Neural cell (in vitro differentiated cells): Measurements from ENCODE around the gene POLR1G.
"Not testable (repeated sequence)": the region's sequence is repeated elsewhere in the genome, so short reads cannot be mapped to it uniquely, and the experiment has no call there.

Experiments used
- EP300 ChIP-seq: fragments of 450-650 bp; conservative IDR thresholded peaks from 2 replicates; pipeline ENCODE4 v1.6.1; 2014; ENCODE audit warnings: antibody characterized with exemption, mild to moderate bottlenecking, moderate library complexity; ENCODE audit not compliant: poor library complexity, severe bottlenecking
- RAD21 ChIP-seq: fragments of 450-650 bp; conservative IDR thresholded peaks from 2 replicates; pipeline ENCODE4 v1.6.1; 2014; ENCODE audit warnings: antibody characterized with exemption, mild to moderate bottlenecking, moderate library complexity
- TAF1 ChIP-seq: IDR thresholded peaks from 2 replicates; pipeline ENCODE4 v1.6.1; 2012; ENCODE audit warnings: low read depth
- TF ChIP-seq, protein P1 (sequence below): fragments of 450-650 bp; IDR thresholded peaks from 2 replicates; pipeline ENCODE4 v1.5.1; 2014; ENCODE audit warnings: antibody characterized with exemption, mild to moderate bottlenecking, moderate library complexity; ENCODE audit not compliant: poor library complexity, severe bottlenecking
- TF ChIP-seq, protein P2 (sequence below): IDR thresholded peaks from 2 replicates; pipeline ENCODE4 v1.6.1; 2012; ENCODE audit warnings: borderline replicate concordance

DNA sequence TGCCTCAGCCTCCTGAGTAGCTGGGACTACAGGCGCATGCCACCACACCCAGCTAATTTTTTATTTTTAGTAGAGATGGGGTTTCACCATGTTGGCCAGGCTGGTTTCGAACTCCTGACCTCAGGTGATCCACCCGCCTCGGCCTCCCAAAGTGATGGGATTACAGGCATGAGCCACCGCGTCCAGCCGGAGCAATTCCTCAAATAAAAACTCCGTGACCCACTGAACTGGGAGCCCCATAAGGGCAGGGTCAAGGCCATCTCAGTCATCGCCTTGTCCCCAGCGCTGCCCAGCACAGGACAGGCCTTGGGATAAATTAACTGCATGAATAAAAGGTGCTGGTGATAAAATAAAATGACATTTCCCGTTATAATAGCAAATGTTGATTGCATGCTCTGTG is 23.5 kb downstream of the POLR1G start:
- TF ChIP-seq, protein P1, sequence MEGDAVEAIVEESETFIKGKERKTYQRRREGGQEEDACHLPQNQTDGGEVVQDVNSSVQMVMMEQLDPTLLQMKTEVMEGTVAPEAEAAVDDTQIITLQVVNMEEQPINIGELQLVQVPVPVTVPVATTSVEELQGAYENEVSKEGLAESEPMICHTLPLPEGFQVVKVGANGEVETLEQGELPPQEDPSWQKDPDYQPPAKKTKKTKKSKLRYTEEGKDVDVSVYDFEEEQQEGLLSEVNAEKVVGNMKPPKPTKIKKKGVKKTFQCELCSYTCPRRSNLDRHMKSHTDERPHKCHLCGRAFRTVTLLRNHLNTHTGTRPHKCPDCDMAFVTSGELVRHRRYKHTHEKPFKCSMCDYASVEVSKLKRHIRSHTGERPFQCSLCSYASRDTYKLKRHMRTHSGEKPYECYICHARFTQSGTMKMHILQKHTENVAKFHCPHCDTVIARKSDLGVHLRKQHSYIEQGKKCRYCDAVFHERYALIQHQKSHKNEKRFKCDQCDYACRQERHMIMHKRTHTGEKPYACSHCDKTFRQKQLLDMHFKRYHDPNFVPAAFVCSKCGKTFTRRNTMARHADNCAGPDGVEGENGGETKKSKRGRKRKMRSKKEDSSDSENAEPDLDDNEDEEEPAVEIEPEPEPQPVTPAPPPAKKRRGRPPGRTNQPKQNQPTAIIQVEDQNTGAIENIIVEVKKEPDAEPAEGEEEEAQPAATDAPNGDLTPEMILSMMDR, result not testable (repeated sequence)
- TF ChIP-seq RAD21, TAF1, EP300: not testable (repeated sequence)
- TF ChIP-seq, protein P2, sequence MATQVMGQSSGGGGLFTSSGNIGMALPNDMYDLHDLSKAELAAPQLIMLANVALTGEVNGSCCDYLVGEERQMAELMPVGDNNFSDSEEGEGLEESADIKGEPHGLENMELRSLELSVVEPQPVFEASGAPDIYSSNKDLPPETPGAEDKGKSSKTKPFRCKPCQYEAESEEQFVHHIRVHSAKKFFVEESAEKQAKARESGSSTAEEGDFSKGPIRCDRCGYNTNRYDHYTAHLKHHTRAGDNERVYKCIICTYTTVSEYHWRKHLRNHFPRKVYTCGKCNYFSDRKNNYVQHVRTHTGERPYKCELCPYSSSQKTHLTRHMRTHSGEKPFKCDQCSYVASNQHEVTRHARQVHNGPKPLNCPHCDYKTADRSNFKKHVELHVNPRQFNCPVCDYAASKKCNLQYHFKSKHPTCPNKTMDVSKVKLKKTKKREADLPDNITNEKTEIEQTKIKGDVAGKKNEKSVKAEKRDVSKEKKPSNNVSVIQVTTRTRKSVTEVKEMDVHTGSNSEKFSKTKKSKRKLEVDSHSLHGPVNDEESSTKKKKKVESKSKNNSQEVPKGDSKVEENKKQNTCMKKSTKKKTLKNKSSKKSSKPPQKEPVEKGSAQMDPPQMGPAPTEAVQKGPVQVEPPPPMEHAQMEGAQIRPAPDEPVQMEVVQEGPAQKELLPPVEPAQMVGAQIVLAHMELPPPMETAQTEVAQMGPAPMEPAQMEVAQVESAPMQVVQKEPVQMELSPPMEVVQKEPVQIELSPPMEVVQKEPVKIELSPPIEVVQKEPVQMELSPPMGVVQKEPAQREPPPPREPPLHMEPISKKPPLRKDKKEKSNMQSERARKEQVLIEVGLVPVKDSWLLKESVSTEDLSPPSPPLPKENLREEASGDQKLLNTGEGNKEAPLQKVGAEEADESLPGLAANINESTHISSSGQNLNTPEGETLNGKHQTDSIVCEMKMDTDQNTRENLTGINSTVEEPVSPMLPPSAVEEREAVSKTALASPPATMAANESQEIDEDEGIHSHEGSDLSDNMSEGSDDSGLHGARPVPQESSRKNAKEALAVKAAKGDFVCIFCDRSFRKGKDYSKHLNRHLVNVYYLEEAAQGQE, result not testable (repeated sequence)
